ENCODE measurements around the gene TGFA. TPM values are rescaled to one million over a fixed set of nuclear protein-coding genes. Genes with fewer than 3 reads are reported as not detected.

The TGFA gene
- total RNA-seq, 1 experiment from 2014 or later, result 50.1 TPM

DNA sequence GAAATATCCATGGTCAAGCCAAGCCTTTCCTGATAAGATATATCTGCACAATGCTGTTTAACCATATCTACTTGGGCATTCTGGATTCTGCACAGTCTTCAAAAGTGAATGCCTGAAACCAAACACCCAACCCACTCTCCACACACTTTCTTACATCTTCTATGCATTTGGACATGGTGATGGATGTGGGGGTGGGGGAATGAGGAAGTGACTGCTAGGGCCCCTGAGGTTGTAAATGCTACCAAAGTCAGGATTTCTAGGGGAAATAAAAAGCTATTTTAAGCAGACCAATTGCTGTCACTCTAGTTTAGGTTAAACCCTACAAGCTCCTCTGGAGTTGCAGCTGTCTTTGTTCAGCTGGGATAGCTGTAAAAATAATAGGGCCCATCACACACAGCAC, 26.7 kb upstream of the TGFA start:
- ChIA-PET POLR2A (no interaction called here), CTCF (no interaction called here), RAD21 (ENCODE audit: low non-redundant PET in 1 of 2, low total read pairs in 2 of 2, uncharacterized antibody in 2 of 2, unreplicated experiment in 2 of 2) (no interaction called here)
- no peaks in the 10 kb centered on the region for H3K9me3 ChIP-seq (ENCODE audit: control insufficient read depth in 1 of 2, insufficient read depth in 1 of 2, low read depth in 1 of 2, low read length in 2 of 2)
- TF ChIP-seq SP1 (IDR thresholded peaks at IDR 0.05; ENCODE audit: low read depth) (no peak), SIN3A (IDR thresholded peaks at IDR 0.05; ENCODE audit: low read depth) (no peak), CEBPB (IDR thresholded peaks at IDR 0.05; ENCODE audit: low read depth) (no peak), RAD21 (IDR thresholded peaks at IDR 0.05; ENCODE audit: low read depth) (no peak), EGR1 (IDR thresholded peaks at IDR 0.05; ENCODE audit: low read depth) (no peak), ZNF274 (IDR thresholded peaks at IDR 0.05; ENCODE audit: low read depth, low read length) (no peak), MAX (IDR thresholded peaks at IDR 0.05) (no peak), ELF1 (IDR thresholded peaks at IDR 0.05; ENCODE audit: borderline replicate concordance, low read depth) (no peak), POLR2A (IDR thresholded peaks at IDR 0.05; ENCODE audit: borderline replicate concordance, extremely low read depth, insufficient read depth, insufficient read length) (no peak), CBX3 (IDR thresholded peaks at IDR 0.05; ENCODE audit: low read depth) (no peak), JUND (IDR thresholded peaks at IDR 0.05) (no peak), POLR2AphosphoS5 (IDR thresholded peaks at IDR 0.05; ENCODE audit: low read depth, low read length) (no peak), SRF (IDR thresholded peaks at IDR 0.05; ENCODE audit: low read depth) (no peak)
- TF ChIP-seq, protein P1, sequence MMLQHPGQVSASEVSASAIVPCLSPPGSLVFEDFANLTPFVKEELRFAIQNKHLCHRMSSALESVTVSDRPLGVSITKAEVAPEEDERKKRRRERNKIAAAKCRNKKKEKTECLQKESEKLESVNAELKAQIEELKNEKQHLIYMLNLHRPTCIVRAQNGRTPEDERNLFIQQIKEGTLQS (IDR thresholded peaks at IDR 0.05), result no peak
- TF ChIP-seq, protein P2, sequence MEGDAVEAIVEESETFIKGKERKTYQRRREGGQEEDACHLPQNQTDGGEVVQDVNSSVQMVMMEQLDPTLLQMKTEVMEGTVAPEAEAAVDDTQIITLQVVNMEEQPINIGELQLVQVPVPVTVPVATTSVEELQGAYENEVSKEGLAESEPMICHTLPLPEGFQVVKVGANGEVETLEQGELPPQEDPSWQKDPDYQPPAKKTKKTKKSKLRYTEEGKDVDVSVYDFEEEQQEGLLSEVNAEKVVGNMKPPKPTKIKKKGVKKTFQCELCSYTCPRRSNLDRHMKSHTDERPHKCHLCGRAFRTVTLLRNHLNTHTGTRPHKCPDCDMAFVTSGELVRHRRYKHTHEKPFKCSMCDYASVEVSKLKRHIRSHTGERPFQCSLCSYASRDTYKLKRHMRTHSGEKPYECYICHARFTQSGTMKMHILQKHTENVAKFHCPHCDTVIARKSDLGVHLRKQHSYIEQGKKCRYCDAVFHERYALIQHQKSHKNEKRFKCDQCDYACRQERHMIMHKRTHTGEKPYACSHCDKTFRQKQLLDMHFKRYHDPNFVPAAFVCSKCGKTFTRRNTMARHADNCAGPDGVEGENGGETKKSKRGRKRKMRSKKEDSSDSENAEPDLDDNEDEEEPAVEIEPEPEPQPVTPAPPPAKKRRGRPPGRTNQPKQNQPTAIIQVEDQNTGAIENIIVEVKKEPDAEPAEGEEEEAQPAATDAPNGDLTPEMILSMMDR (IDR thresholded peaks at IDR 0.05 in 2 of 3, conservative IDR thresholded peaks at IDR 0.05 in 1 of 3; ENCODE audit: borderline replicate concordance in 1 of 3, insufficient read depth in 1 of 3, low read depth in 2 of 3, low read length in 2 of 3), result no peak
- H3K79me2 ChIP-seq (ENCODE audit: insufficient read depth, low read length), result no peaks in the 10 kb centered on the region
- no TSS peak for BruUV-seq (replicated peaks)
- DNase-seq (ENCODE audit: low read depth, low spot score) (no peak), ATAC-seq (no peak)
- no peak overlapping the region for H3K9ac ChIP-seq (ENCODE audit: low read length)
- no peaks in the 10 kb centered on the region for H3K27me3 ChIP-seq (ENCODE audit: insufficient read depth, low read length)
- no peaks in the 10 kb centered on the region for H3K36me3 ChIP-seq (ENCODE audit: control insufficient read depth in 1 of 2, insufficient read depth in 2 of 2, low read length in 2 of 2)
- H3K4me1 ChIP-seq (ENCODE audit: control insufficient read depth in 1 of 2, insufficient read depth in 2 of 2, low read length in 2 of 2), result no peaks in the 10 kb centered on the region
- intact Hi-C loops (cut with micrococcal nuclease), result no loop called here
- H3K4me3 ChIP-seq (replicated peaks in 1 of 2; ENCODE audit: low read depth in 1 of 2, low read length in 2 of 2), result no peak overlapping the region
- no peak overlapping the region for H3K4me2 ChIP-seq (ENCODE audit: low read length)
- no peak overlapping the region for H3K27ac ChIP-seq (ENCODE audit: low read depth, low read length)
- no peaks in the 10 kb centered on the region for H4K20me1 ChIP-seq (ENCODE audit: insufficient read depth)
- H2AFZ ChIP-seq (ENCODE audit: low read depth, low read length, poor library complexity, severe bottlenecking), result no peak overlapping the region
- no peaks in the 10 kb centered on the region for H3K9me2 ChIP-seq (ENCODE audit: insufficient read depth)

All from HCT116 (cell line).